HK-2 (cell line): Measurements from ENCODE around the gene DHRS7B.
"Not testable (repeated sequence)": the region's sequence is repeated elsewhere in the genome, so short reads cannot be mapped to it uniquely, and the experiment has no call there.

Experiments
- DNase-seq: peaks from one replicate; pipeline ENCODE4 v3.0.0-alpha.2; 2018; ENCODE audit not compliant: unreplicated experiment

Gene DHRS7B

DNA sequence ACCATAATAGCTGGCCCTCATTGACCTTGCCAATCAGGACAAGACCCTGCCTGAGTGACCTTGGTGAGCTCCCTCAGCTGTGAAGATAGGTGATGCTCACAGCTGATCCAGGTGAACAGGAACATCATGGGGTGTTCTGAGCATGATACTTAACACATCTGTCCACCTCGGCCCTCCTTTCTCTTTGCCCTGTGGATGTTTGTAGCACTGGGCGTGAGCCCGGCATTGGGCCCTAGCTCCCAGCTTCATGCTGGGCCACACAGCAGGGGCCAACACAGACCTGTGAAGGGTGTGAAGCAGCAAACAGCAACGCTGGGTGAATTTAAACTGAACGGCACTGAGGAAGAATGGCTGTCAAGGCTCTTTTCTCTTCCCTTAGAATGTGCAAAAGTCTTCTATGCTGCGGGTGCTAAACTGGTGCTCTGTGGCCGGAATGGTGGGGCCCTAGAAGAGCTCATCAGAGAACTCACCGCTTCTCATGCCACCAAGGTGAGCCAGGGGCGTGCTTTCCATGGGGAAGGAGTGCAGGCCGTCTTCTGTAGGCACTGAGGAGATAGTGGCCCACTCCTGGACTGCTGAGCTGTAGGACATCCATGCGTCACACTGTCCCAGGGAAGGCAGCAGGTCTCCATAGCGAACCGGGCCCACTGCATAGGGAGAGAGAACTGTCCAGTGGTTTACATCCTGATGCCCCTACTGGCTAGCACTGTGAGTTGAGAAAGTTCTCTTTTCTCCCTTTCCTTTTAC lies 51.3 kb downstream of the DHRS7B start:
- DNase-seq: no peak

DNA sequence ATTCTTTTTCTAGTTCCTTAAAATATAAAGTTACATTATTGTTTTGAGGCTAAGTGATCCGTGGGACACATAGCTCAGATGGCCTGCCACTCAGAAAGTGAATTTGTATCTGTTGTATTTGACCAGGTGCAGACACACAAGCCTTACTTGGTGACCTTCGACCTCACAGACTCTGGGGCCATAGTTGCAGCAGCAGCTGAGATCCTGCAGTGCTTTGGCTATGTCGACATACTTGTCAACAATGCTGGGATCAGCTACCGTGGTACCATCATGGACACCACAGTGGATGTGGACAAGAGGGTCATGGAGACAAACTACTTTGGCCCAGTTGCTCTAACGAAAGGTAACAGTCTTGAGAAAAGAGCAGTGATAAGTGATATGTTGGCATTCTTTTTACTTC lies 56.7 kb downstream of the DHRS7B start:
- no peak for DNase-seq

DNA sequence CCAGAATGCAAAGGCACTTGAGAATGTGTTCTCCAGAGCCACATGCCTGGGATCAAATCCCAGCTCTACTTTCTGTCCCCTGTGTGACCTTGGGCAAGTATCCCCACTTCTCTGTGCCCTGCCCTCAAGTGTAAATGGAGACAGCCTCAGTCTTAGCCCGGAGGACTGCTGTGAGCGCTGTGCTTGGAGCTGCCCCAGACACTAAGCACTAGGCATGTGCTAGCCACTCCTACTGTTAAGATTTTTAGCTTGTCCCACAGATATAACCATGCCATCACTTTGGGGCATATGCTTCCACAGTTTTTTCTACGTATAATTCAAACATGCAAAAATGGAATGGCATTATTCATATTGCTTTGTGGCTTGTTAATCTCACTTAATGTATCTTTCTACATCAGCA lies 57.8 kb downstream of the DHRS7B start:
- DNase-seq: no peak

DNA sequence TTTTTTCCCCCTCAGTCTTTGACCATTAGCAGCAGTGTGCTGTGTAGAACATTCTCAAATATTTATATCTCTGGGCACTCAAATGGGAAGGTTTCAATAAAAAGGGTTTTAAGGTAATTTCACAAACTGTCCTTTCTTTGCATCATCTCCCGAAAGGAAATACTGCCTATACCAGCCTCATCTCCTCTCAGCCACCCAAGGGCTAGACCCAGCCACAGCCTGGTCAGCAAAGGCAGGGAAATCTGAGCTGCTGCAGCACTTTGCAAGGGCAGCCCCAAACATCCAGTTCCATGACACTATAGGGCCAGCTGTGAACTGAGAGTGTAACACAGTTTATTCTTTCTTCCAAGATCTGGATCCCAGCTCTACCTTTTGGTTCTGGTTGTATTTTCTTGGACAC lies 58.3 kb downstream of the DHRS7B start:
- DNase-seq: no peak

DNA sequence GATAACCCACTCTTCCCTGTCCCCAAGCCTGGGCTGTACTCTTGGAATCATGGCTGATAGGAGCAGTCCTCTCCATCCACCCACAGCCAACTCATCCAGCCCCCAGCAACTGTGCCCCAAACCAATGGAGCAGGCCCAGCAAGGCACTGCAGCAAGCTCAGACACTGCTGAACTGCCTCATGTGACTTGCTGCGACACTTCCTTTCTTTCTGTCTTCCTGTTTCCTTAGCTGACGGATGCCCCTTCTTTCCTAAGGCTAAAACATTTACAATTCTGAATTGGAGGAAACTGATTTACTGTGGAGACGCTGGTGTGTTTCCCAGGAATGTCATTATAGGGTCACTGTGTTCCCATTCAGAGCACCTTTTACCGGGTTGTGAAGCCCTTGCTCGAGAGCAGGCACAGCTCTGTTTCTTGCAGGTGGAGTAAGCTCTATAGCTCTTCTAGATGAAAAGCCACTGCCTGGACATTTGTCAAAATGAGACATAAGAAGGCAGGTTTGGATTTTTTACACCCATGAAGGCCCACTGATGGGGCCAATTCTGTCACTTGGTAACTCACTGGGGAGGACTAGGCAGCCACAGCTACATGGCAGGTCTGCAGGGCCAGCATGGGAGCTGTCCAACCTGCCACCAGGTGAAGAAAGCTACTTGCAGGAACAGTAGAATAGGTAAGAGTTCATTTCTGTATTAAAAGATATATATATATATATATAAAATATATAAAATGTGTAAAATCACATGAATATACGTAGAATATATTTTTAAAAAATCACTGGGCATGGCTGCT lies 59.8 kb downstream of the DHRS7B start:
- no peak for DNase-seq

DNA sequence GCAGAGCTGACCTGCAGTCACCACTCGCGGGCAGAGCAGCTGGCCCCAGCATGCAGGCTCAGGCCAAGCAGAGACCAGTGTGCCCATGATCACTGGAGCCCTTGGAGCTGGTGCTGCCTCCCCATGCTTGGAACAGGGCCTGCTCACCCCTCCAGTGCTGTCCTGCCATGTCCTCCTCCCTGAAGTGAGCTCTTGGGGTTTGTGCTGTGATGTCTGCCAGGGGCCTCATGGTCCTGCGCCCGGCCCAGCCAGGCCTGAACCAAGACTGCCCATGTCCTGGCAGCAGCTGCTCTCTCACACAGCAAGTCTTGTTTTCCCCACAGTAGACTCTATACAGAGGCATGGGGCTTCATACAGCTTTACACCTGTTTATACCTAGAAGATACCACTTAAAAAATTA lies 62.6 kb downstream of the DHRS7B start:
- no peak for DNase-seq

DNA sequence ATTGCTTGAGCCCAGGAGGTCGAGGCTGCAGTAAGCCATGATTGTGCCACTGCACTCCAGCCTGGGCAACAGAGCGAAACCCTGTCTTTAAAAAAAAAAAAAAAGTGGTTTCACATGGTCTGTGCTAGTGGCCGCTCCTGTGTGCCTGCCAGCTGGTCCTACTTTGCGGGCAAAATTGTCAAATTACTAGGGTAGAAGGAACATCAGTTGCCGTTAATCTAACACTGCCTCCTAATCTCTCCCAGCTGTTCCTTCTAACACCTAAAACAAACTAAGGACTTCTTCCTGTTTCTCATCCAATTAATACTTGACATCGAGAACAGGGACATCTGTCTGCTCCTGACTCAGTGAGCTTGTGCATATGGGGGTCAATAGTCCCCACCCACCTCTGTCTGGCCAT lies 63.3 kb downstream of the DHRS7B start:
- DNase-seq: no peak

DNA sequence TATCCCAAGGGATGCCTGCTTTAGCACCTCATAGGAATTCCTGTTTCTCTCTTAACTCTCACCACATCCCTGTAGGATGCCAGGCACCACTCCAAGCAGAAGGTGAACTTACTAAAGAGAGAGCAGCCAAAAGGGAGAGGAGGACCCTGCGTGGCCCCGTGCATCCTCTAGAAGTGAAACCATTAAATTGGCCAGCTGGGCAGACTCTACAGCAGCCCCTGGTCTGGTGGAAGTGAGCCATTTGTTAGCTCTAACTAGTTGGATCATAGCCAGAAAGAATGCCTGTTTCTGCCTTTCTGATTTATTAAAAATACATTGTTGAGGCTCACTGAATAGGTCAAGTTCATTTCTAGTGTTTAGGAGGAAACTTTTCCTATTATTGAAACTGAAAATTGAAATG lies 64.9 kb downstream of the DHRS7B start:
- no peak for DNase-seq

DNA sequence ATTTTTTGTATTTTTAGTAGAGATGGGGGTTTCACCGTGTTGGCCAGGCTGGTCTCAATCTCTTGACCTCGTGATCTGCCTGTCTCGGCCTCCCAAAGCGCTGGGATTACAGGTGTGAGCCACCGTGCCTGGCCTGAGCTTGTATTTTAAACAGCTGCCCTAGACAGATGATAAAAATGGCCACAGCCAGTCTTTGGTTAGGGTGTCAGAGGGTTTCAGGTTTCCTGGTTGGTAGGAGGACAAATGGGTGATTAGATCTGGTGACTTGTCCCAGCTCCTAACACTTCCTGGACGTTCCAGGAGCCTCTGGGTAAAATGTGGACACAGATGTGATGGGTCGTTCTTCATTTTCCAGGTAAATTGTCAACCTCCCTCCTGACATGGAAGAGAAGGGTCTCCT lies 65.7 kb downstream of the DHRS7B start:
- not testable (repeated sequence) for DNase-seq

DNA sequence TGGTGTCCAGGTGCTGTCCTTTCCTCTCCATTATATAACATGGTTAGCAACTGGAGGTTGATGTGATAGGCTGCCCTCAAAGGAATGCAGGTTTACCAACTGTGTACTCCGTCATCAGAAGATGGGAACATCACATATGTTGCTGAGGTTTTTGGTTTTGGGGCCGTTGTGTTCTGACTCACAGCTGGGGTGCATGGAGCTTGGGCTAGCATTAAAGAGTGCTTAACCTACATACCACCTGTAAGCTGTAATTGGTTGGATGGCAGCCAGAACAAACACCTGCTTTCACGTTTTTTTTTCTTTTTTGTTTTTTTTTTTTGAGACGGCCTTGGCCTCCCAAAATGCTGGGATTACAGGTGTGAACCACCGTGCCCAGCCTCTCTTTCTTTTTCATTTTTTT lies 66.3 kb downstream of the DHRS7B start:
- DNase-seq: no peak

DNA sequence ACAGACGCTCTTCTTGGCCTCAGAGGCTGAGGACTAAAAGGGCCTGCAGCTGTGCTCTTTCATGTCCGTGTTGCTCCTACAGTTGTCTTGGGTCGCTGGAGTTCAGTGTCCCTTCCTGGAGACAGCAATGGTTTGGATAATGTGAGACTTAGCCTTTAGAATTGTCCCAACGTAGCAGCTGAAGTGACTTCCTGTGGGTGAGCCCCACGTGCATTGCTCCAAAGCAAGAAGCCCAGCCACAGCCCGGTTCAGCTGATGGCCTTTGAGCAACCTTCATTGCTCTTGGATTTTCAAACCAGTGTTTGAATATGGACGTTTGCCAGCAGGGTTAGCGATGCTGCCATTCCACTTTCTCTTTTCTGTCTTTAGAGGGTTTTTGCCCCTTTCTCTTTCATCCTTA lies 67.5 kb downstream of the DHRS7B start:
- no peak for DNase-seq

DNA sequence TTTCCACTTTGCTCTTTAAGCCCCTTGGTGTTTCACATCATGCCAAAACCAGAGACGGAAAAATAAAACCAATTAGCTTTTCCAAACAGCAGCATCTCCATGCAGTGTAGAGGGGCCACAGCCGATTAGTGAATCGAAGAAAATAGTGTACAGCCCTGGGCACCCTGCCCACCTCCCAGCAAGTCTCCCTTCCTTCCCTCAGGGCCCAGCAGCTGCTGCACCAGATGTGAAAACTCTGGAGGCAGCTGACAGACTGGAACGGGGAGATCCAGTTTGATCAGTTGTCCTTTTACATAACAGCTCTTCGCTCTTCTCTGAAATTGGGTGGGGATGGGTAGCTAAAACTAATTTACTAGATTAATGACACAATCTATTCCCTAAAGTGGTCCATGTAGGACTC lies 67.9 kb downstream of the DHRS7B start:
- DNase-seq: no peak

DNA sequence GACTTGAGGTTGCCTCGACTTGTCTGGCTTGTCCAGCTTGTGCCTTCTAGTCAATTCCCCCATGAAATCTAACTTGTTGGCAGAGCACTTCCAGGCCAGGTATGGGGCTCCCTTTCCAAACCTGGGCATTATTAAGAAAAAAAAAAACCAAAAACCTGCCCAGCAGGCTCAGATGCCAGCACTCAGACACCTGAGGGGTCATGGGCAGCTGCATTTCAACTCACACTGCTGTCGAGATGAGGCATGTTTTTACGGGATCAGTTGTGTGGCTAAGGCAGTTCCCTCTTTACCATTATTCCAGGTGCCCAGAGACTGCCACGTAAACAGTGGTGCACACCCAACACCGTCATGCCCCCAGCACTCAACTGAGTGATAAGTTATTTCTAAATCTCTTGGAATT lies 69.4 kb downstream of the DHRS7B start:
- DNase-seq: no peak

DNA sequence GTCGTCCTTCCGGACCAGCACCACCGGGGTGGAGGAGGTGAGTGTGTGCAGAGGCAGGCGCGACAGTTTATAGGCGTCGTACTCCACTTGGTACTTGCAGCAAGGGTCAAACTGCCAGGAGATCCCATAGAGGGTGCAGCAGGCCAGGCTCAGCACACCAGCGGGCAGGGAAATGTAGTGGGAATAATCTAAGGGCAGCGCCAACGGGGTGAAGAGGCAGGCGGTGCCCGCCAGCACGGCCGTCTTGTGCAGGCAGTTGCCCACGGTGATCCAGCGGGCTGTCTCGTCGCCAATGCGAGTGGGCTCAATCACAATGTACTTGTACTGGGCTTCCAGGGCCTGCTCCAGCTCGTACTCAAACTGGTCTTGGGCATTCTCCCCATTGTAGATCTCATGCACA lies 71.6 kb downstream of the DHRS7B start:
- DNase-seq: no peak

DNA sequence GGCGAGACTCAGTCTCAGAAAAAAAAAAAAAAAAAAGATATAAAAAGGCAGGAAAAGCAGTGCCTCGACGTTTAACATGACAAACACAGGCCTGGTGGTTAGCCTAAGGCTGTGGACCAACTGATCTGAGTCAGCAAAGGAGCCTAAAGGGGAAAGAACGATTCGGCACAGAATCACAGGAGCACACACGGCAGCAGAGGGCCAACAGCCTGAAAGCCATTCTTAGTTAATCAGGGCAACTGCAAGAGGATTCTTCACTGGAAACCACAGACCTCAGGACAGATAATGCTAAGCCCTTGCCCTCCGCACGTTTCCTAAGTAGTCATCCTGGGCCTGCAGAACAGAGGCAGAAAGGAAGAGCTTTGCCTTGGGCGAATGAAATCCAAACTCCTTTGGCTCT lies 72.5 kb downstream of the DHRS7B start:
- DNase-seq: no peak

DNA sequence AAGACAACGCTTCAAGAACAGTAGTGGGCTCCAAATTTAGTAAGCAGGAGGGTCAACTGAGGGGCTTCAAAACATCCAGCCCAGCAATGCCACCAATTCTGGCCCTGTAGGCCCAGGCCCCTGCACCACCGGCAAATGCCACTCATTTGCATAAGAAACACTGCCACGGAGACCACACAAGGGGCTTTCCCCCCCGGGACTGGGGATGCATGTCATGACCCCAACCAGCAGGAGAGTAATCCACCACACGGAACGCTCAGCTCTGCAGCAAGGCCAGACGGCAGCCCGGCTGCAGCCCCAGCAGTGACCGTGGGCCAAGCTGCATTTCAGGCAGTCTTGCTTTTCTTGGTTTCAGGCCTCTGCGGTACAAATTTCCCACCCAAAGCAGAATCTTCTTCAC lies 73.1 kb downstream of the DHRS7B start:
- DNase-seq: no peak

DNA sequence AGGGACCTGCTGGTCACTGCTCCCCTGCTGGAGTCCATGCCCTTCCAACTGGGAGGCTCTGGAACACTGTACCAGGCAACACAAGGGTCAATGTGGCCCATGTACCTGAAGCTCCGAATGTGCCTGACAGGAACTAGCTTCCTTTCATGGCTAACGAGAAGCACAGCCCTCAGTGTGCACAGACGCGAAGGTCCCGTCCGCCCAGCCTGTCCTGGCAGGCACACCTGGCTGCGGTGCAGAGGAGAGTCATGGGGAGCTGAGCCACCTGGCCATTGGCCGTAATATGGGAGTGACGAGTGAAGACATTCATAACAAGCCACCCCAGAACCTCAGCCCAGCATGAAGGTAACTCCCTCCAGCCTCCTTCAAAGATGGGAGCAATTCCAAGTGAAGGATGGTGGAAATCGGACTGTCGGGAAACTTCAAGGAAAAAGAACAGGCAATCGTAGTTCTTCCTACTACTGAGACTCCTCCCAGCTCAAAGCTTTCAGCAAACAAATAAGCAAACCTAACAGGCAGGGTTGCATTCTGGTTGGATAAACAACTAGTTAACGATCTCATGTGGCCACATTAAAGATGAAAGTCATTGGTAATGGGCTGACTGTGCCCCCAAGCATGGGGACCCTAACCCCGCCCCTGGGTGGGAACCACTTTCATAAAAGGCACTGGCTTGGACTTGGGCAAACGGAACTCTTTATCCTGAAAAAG lies 74.0 kb downstream of the DHRS7B start:
- DNase-seq: no peak

DNA sequence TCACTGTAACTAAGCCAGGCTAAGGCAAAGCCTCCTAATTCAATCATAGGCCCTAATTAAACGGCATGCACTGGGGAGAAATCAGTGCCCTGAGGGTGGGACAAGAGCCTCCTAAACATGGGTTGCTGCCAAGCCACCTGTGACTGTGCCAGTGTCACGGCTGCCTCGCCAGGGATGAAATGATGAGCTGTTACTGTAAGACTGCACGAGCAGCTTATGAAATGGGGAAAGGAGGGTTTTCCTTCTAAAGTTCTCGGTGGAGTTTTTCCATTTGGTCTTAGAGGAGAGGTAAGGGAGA lies 74.5 kb downstream of the DHRS7B start:
- DNase-seq: no peak

DNA sequence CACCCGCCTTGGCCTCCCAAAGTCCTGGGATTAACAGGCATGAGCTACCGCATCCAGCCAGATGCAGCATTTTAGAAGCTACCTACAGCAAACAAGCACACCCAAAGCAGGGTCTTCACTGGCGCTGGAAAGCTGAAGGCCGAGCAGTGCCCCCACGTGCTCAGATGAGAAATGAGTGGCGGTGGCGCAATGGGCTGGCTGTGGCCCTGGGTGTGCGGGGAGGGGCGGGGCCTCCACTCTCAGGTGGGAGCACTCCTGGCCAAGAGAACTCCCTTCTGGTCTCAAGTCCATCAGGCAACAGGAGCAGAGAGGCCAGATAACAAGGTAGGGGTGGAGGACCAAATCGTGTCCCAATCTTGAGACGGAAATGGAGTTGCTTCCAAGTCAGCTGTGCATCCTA lies 75.1 kb downstream of the DHRS7B start:
- DNase-seq: no peak

DNA sequence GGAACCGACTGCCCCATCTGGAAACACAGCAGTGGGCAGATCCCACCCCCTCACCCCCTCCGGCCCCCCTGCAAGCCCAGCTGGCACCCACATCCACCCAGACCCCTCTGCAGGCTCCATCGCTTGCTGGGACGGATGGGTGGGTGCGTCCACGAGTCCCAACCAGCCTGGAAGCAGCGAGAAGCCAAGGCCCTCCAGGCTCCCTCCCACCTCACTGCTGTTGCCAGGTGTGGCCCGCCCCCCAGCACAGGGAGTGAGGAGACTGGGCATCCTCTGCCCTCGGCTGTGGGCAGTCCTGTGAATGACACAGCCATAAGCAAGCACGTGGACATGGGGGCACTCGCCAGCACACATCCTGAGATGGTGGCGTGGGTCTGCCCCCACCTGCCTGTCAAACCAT lies 75.7 kb downstream of the DHRS7B start:
- no peak for DNase-seq

DNA sequence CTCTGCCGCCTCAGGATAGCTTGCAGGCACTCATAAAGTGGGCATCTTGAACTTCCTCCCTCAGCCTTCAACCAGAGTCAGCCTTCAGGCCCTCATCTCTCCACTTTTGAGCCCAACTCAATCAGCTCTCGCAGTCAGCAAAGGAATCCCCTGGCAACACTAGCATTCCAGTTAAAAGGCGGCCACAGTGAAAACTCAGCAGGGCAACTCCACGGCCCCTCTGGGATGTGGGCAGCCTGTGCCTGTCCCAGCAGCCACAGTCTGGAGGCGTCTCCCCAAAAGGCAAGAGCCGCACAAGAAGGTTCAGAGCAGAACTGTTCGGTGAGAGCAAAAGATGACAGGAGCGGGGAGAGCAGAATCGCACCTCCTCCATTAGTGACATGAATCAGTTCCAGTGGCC lies 78.2 kb downstream of the DHRS7B start:
- DNase-seq: no peak

DNA sequence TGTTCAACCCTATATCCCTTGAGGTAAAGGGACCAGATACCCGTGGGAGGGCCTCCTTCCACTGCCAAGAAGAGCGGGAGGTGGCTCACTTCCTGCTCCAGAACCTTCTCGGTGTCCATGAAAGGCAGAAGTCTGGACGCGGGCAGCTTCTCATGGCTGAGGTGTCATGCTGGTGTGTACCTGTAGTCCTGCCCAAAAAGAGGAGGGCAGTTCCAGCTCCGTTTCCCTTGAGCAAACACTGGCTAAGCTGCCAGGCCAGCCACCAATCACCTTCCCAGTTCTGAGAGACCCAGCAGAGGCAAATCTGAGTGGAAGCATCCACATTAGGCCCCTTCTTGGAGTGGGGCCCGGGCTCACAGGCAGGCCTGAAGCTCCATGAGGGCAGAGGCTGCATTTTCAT lies 81.6 kb downstream of the DHRS7B start:
- no peak for DNase-seq

DNA sequence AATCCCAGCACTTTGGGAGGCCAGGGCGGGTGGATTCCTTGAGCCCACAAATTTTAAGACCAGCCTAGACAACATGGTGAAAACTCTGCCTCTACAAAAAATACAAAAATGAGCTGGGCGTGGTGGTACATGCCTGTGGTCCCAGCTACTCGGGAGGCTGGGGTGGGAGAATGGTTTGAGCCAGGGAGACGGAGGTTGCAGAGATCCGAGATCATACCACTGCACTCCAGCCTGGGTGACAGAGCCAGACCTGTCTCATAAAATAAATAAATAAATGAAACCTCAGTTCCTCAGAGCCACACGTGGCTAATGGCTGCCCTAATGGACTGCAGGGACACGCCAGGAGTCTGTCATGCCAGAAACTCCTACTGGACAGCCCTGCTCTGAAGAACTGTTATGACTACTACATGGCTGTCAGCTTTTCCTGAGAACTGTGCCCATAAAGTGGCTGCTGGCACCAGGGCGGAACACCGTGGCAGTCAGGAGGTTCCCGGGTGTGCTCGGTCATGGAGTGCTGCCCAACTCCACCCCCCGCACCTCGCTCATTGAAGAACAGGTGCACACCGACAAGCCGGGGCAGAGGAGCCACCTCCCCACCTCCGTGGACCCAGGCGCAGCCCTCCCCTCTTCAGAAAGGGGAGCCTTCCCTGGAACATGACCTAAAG lies 82.9 kb downstream of the DHRS7B start:
- no peak for DNase-seq
